GM23248 (cell line): ENCODE data around the gene ENTHD1. TPM values are rescaled to one million over a fixed set of nuclear protein-coding genes. Genes with fewer than 3 reads are reported as not detected.

Experiments used
- DNase-seq: peaks from one replicate; pipeline ENCODE4 v3.0.0-alpha.2; 2015
- H2AFZ ChIP-seq: fragments of 200-600 bp; sonication (generic); 2 replicates; pipeline ENCODE4 v1.6.1; 2016; ENCODE audit warnings: antibody characterized with exemption
- H3F3A ChIP-seq: fragments of 200-600 bp; sonication (generic); 2 replicates; pipeline ENCODE4 v1.6.1; 2016; ENCODE audit warnings: mild to moderate bottlenecking, antibody characterized with exemption, mixed run types; ENCODE audit not compliant: insufficient read depth
- H3K27ac ChIP-seq: fragments of 200-600 bp; sonication (generic); 2 replicates; pipeline ENCODE4 v1.5.1; 2016; ENCODE audit warnings: mild to moderate bottlenecking
- H3K27me3 ChIP-seq: fragments of 200-600 bp; sonication (generic); replicated peaks from 2 replicates; pipeline ENCODE4 v1.6.1; 2016; ENCODE audit warnings: mild to moderate bottlenecking; ENCODE audit not compliant: insufficient read depth
- H3K36me3 ChIP-seq: fragments of 200-600 bp; sonication (generic); 2 replicates; pipeline ENCODE4 v1.6.1; 2016; ENCODE audit warnings: low read depth, mild to moderate bottlenecking
- H3K4me1 ChIP-seq: fragments of 200-600 bp; sonication (generic); 2 replicates; pipeline ENCODE4 v1.6.1; 2016; ENCODE audit warnings: mild to moderate bottlenecking; ENCODE audit not compliant: insufficient read depth
- H3K4me2 ChIP-seq: fragments of 200-600 bp; sonication (generic); one replicate; pipeline ENCODE4 v1.6.1; 2016; ENCODE audit warnings: mild to moderate bottlenecking; ENCODE audit not compliant: unreplicated experiment
- H3K4me3 ChIP-seq: fragments of 200-600 bp; sonication (generic); 2 replicates; pipeline ENCODE4 v1.5.1; 2016; ENCODE audit warnings: mild to moderate bottlenecking
- H3K79me2 ChIP-seq: fragments of 200-600 bp; sonication (generic); 2 replicates; pipeline ENCODE4 v1.6.1; 2016; ENCODE audit warnings: mild to moderate bottlenecking; ENCODE audit not compliant: insufficient read depth
- H3K9ac ChIP-seq: fragments of 200-600 bp; sonication (generic); 2 replicates; pipeline ENCODE4 v1.6.1; 2016; ENCODE audit warnings: mild to moderate bottlenecking
- H3K9me2 ChIP-seq: fragments of 200-600 bp; sonication (generic); 2 replicates; pipeline ENCODE4 v1.6.1; 2016; ENCODE audit warnings: mixed run types, mild to moderate bottlenecking, moderate library complexity; ENCODE audit not compliant: insufficient read depth
- H3K9me3 ChIP-seq: fragments of 200-600 bp; sonication (generic); one replicate; pipeline ENCODE4 v1.6.1; 2017; ENCODE audit warnings: low read depth
- H4K20me1 ChIP-seq: fragments of 200-600 bp; sonication (generic); 2 replicates; pipeline ENCODE4 v1.6.0; 2016; ENCODE audit not compliant: insufficient read depth
- EZH2 ChIP-seq: fragments of 200-600 bp; sonication (generic); IDR thresholded peaks from 2 replicates; pipeline ENCODE4 v1.6.1; 2018; ENCODE audit warnings: antibody characterized with exemption, mild to moderate bottlenecking; ENCODE audit not compliant: insufficient read depth, poor library complexity, severe bottlenecking
- EZH2phosphoT487 ChIP-seq: fragments of 200-600 bp; sonication (generic); IDR thresholded peaks from 2 replicates; pipeline ENCODE4 v1.6.1; 2018; ENCODE audit warnings: antibody characterized with exemption, moderate library complexity, mild to moderate bottlenecking, low read depth; ENCODE audit not compliant: insufficient read depth
- WGBS, 2 experiments: methylation state at CpG; one replicate each; pipeline ENCODE4 v1.1.6; 2015 to 2017; ENCODE audit warnings: low lambda C conversion rate in 2 of 2, low coverage in 1 of 2; ENCODE audit errors: missing lambda C conversion rate in 2 of 2; 5-methylcytosine and 5-hydroxymethylcytosine counted together
- in situ Hi-C: fragments of 300-500 bp; cut with MboI; formaldehyde crosslinking; loops from 2 replicates; pipeline ENCODE4 v1.15.0; 2020
- polyA plus RNA-seq: library from polyadenylated mRNA; unstranded; fragments of >200 nt; fragmentation: Nextera tagmentation; extraction: Ambion mirVana; gene quantifications from 2 replicates; pipeline ENCODE4 v1.2.1, GENCODE V29; 2016
- total RNA-seq: library from RNA; depleted of rRNA; stranded (reverse); fragments of >200 nt; shearing (Covaris generic); gene quantifications from 2 replicates; pipeline ENCODE4 v1.2.3, GENCODE V29; 2014

ENTHD1 gene
- total and polyA plus RNA-seq, 2 experiments from 2014 or later, result not detected

GRCh38 chr22:39809772-39810557 lies 83.6 kb downstream of the ENTHD1 start:
- no peak for TF ChIP-seq EZH2phosphoT487
- TF ChIP-seq EZH2, result no peak
- no peak overlapping the region for H3K4me2 ChIP-seq
- H3K36me3 ChIP-seq, result no peaks in the 10 kb centered on the region
- H3F3A ChIP-seq, result no peaks in the 10 kb centered on the region
- WGBS, 2 experiments, result 23% methylated on average over 4 of the region's 4 CpGs
- no peak overlapping the region for H2AFZ ChIP-seq
- H3K9me2 ChIP-seq, result no peaks in the 10 kb centered on the region
- in situ Hi-C loops, result no loop called here
- H3K79me2 ChIP-seq, result no peaks in the 10 kb centered on the region
- H3K9ac ChIP-seq, result no peak overlapping the region
- no peaks in the 10 kb centered on the region for H3K4me1 ChIP-seq
- no peak for DNase-seq
- no peak overlapping the region for H3K27ac ChIP-seq
- no peaks in the 10 kb centered on the region for H4K20me1 ChIP-seq
- H3K27me3 ChIP-seq, result peaks cover 38% of the 10 kb centered on the region
- H3K4me3 ChIP-seq, result no peak overlapping the region
- no peaks in the 10 kb centered on the region for H3K9me3 ChIP-seq

- Histone ChIP-seq H3K27ac (no peak overlapping the region), H3K4me3 (no peak overlapping the region), H3K4me1 (no peaks in the 10 kb centered on the region), H3K9ac (no peak overlapping the region), H3K79me2 (no peaks in the 10 kb centered on the region), H3K4me2 (no peak overlapping the region), H4K20me1 (no peaks in the 10 kb centered on the region), H3K9me3 (no peaks in the 10 kb centered on the region), H3F3A (no peaks in the 10 kb centered on the region), H3K27me3 (peaks cover 37% of the 10 kb centered on the region), H3K9me2 (no peaks in the 10 kb centered on the region), H2AFZ (no peak overlapping the region), H3K36me3 (no peaks in the 10 kb centered on the region)
- DNase-seq, result peak; percentile 41
- 14 to 23% methylated on average over 3 of the region's 3 CpGs for WGBS, 2 experiments
- TF ChIP-seq EZH2 (no peak), EZH2phosphoT487 (no peak)
- in situ Hi-C loops, result no loop called here
These were observed 85.5 kb downstream of the ENTHD1 start for GRCh38 chr22:39808081-39808480.

GRCh38 chr22:39806109-39806508 lies 87.5 kb downstream of the ENTHD1 start:
- WGBS, 2 experiments, result 29 to 36% methylated on average over 2 of the region's 2 CpGs

GRCh38 chr22:39805117-39805516 lies 88.4 kb downstream of the ENTHD1 start:
- Histone ChIP-seq H3K4me1 (no peaks in the 10 kb centered on the region), H3K27me3 (peaks cover 52% of the 10 kb centered on the region), H3K9me3 (no peaks in the 10 kb centered on the region), H3K9me2 (no peaks in the 10 kb centered on the region), H3F3A (no peaks in the 10 kb centered on the region), H3K27ac (no peak overlapping the region), H3K4me3 (no peak overlapping the region), H2AFZ (no peak overlapping the region), H4K20me1 (no peaks in the 10 kb centered on the region), H3K36me3 (no peaks in the 10 kb centered on the region), H3K9ac (no peak overlapping the region), H3K4me2 (no peak overlapping the region), H3K79me2 (no peaks in the 10 kb centered on the region)
- no peak for DNase-seq
- TF ChIP-seq EZH2 (no peak), EZH2phosphoT487 (no peak)
- in situ Hi-C loops, result no loop called here
- 51 to 54% methylated on average over 5 of the region's 5 CpGs for WGBS, 2 experiments

More at GRCh38 chr22:39806109-39806508, 87.5 kb downstream of the ENTHD1 start:
- Histone ChIP-seq H3F3A (no peaks in the 10 kb centered on the region), H3K4me2 (no peak overlapping the region), H3K79me2 (no peaks in the 10 kb centered on the region), H3K4me1 (no peaks in the 10 kb centered on the region), H3K27ac (no peak overlapping the region), H3K36me3 (no peaks in the 10 kb centered on the region), H3K27me3 (peaks cover 56% of the 10 kb centered on the region), H3K9me3 (no peaks in the 10 kb centered on the region), H4K20me1 (no peaks in the 10 kb centered on the region), H3K4me3 (no peak overlapping the region), H3K9ac (no peak overlapping the region), H2AFZ (no peak overlapping the region), H3K9me2 (no peaks in the 10 kb centered on the region)
- in situ Hi-C loops, result no loop called here
- no peak for DNase-seq
- TF ChIP-seq EZH2 (no peak), EZH2phosphoT487 (no peak)

- H3F3A ChIP-seq, result no peaks in the 10 kb centered on the region
- no peak overlapping the region for H3K4me2 ChIP-seq
- no peaks in the 10 kb centered on the region for H4K20me1 ChIP-seq
- H3K27ac ChIP-seq, result no peak overlapping the region
- no peaks in the 10 kb centered on the region for H3K9me3 ChIP-seq
- H3K4me1 ChIP-seq, result no peaks in the 10 kb centered on the region
- no peak overlapping the region for H2AFZ ChIP-seq
- no peaks in the 10 kb centered on the region for H3K79me2 ChIP-seq
- DNase-seq, result no peak
- H3K36me3 ChIP-seq, result no peaks in the 10 kb centered on the region
- in situ Hi-C loops, result no loop called here
- peaks cover 28% of the 10 kb centered on the region for H3K27me3 ChIP-seq
- no peak overlapping the region for H3K4me3 ChIP-seq
- WGBS, 2 experiments, result 57 to 65% methylated on average over 4 of the region's 4 CpGs
- H3K9me2 ChIP-seq, result no peaks in the 10 kb centered on the region
- TF ChIP-seq EZH2 (no peak), EZH2phosphoT487 (no peak)
- no peak overlapping the region for H3K9ac ChIP-seq
These were observed 90.9 kb downstream of the ENTHD1 start for GRCh38 chr22:39802682-39803081.
